Activated CD4-positive, alpha-beta T cell treated with anti-CD3 and anti-CD28 coated beads, Interleukin-2, amount 50 U/mL, for 24 hours (primary cell): ENCODE results near the gene POU2F3.

Experiments used
- DNase-seq, 2 donors: peaks; one replicate each; pipeline ENCODE4 v3.0.0-alpha.2; 2020; ENCODE audit warnings: low read depth in 1 of 2, low spot score in 1 of 2

Gene POU2F3

GRCh38 chr11:120316880-120317688 is 77.1 kb downstream of the POU2F3 start:
- no peak for DNase-seq

- DNase-seq, result no peak
Observed at GRCh38 chr11:120317689-120318480, 77.9 kb downstream of the POU2F3 start.

- DNase-seq, result no peak
Observed at GRCh38 chr11:120318906-120319305, 79.0 kb downstream of the POU2F3 start.

- DNase-seq, result no peak
Observed at GRCh38 chr11:120324932-120325810, 85.2 kb downstream of the POU2F3 start, which contains the start of gene TLCD5. TLCD5 (plus strand) TSS chr11:120325299; CDS start chr11:120327442, 2,143 bp downstream.

GRCh38 chr11:120326228-120326627 is 86.3 kb downstream of the POU2F3 start:
- DNase-seq, result no peak

- DNase-seq, result no peak
Observed at GRCh38 chr11:120326845-120327281, 86.9 kb downstream of the POU2F3 start.

GRCh38 chr11:120327311-120327710 is 87.4 kb downstream of the POU2F3 start:
- DNase-seq, result no peak

GRCh38 chr11:120329556-120329955 is 89.6 kb downstream of the POU2F3 start:
- no peak for DNase-seq

GRCh38 chr11:120330045-120330444 is 90.1 kb downstream of the POU2F3 start:
- no peak for DNase-seq

- no peak for DNase-seq
Observed at GRCh38 chr11:120331301-120331996, 91.5 kb downstream of the POU2F3 start.

- DNase-seq, result no peak
Observed at GRCh38 chr11:120332822-120333716, 93.1 kb downstream of the POU2F3 start.

- DNase-seq, result no peak
Observed at GRCh38 chr11:120333801-120334200, 93.9 kb downstream of the POU2F3 start.

GRCh38 chr11:120334332-120334731 is 94.4 kb downstream of the POU2F3 start:
- DNase-seq, result no peak

GRCh38 chr11:120334894-120335462 is 95.0 kb downstream of the POU2F3 start:
- peak in 1 of 2 donors; percentile 57 for DNase-seq

GRCh38 chr11:120335556-120335907 is 95.6 kb downstream of the POU2F3 start:
- no peak for DNase-seq

- DNase-seq, result peak; percentile 74 to 77
Observed at GRCh38 chr11:120335908-120336640, 96.1 kb downstream of the POU2F3 start, which contains the start of gene ARHGEF12. ARHGEF12 (plus strand) TSS chr11:120336413; CDS start chr11:120337244, 831 bp downstream.

- DNase-seq, result peak; percentile 13 to 15
Observed at GRCh38 chr11:120336641-120337354, 96.9 kb downstream of the POU2F3 start.
